WTC11 (cell line): Measurements from ENCODE around the gene DRAM2. TPM values are rescaled to one million over a fixed set of nuclear protein-coding genes. Genes with fewer than 3 reads are reported as not detected.

Source experiments
- ATAC-seq: fragments of 200-7000 bp; cut with Tn5 transposase; 2 replicates; pipeline ENCODE4 v1.10.0; 2021; ENCODE audit warnings: mild to moderate bottlenecking, moderate library complexity
- CTCF ChIA-PET: fragments of 300-600 bp; sonication (Branson Sonifier 250); formaldehyde crosslinking; loops from one replicate; lab custom pipeline; 2021; ENCODE audit warnings: antibody characterized with exemption; lab: Charles Lee
- POLR2A ChIA-PET: fragments of 350-600 bp; sonication (Branson Sonifier 250); formaldehyde crosslinking; loops from one replicate; lab custom pipeline; 2021; ENCODE audit warnings: antibody characterized with exemption; lab: Charles Lee
- DNase-seq: peaks from one replicate; pipeline ENCODE4 v3.0.0; 2021; ENCODE audit warnings: low spot score
- H3K27ac Mint-ChIP-seq: 2 replicates; pipeline ENCODE4 v1.8.0; 2021; ENCODE audit warnings: mixed read lengths
- H3K27me3 Mint-ChIP-seq: 2 replicates; pipeline ENCODE4 v1.8.0; 2021; ENCODE audit warnings: low read depth, mild to moderate bottlenecking, moderate library complexity, mixed read lengths
- H3K36me3 Mint-ChIP-seq: 2 replicates; pipeline ENCODE4 v1.8.0; 2021; ENCODE audit warnings: mixed read lengths
- H3K4me1 Mint-ChIP-seq: 2 replicates; pipeline ENCODE4 v1.8.0; 2022; ENCODE audit warnings: mixed read lengths
- H3K4me3 Mint-ChIP-seq: 2 replicates; pipeline ENCODE4 v1.8.0; 2021; ENCODE audit warnings: mild to moderate bottlenecking, moderate library complexity, mixed read lengths
- H3K9me3 Mint-ChIP-seq: 2 replicates; pipeline ENCODE4 v1.8.0; 2021; ENCODE audit warnings: mixed read lengths
- ETV6 ChIP-seq: sonication (generic); formaldehyde crosslinking; IDR thresholded peaks from 2 replicates; pipeline ENCODE4 v1.8.1; 2022; ENCODE audit warnings: mild to moderate bottlenecking, missing genetic modification reagents
- FOXK1 ChIP-seq: sonication (generic); formaldehyde crosslinking; IDR thresholded peaks from 2 replicates; pipeline ENCODE4 v1.8.0; 2022; ENCODE audit warnings: mild to moderate bottlenecking, moderate library complexity, missing genetic modification reagents
- FOXP1 ChIP-seq: sonication (generic); formaldehyde crosslinking; IDR thresholded peaks from 2 replicates; pipeline ENCODE4 v1.8.0; 2022; ENCODE audit warnings: missing genetic modification reagents, mild to moderate bottlenecking, moderate library complexity, borderline replicate concordance
- MYBL2 ChIP-seq: sonication (generic); formaldehyde crosslinking; IDR thresholded peaks from 2 replicates; pipeline ENCODE4 v1.8.1; 2023; ENCODE audit warnings: mild to moderate bottlenecking, moderate library complexity, missing genetic modification reagents
- NFATC4 ChIP-seq: fragments of 250-450 bp; sonication (Bioruptor Pico); IDR thresholded peaks from 2 replicates; pipeline ENCODE4 v1.9.0; 2021; ENCODE audit warnings: mild to moderate bottlenecking
- NR2C2 ChIP-seq: sonication (generic); formaldehyde crosslinking; IDR thresholded peaks from 2 replicates; pipeline ENCODE4 v1.8.0; 2022; ENCODE audit warnings: mild to moderate bottlenecking, missing genetic modification reagents
- RELA ChIP-seq: sonication (generic); formaldehyde crosslinking; IDR thresholded peaks from 2 replicates; pipeline ENCODE4 v1.8.1; 2022; ENCODE audit warnings: missing genetic modification reagents, mild to moderate bottlenecking, borderline replicate concordance
- SP1 ChIP-seq: sonication (generic); formaldehyde crosslinking; conservative IDR thresholded peaks from 2 replicates; pipeline ENCODE4 v1.8.1; 2022; ENCODE audit warnings: missing genetic modification reagents
- TCF7 ChIP-seq: sonication (generic); formaldehyde crosslinking; IDR thresholded peaks from 2 replicates; pipeline ENCODE4 v1.8.0; 2022; ENCODE audit warnings: mild to moderate bottlenecking, low read depth, missing genetic modification reagents, moderate library complexity
- ZNF232 ChIP-seq: sonication (generic); formaldehyde crosslinking; IDR thresholded peaks from 2 replicates; pipeline ENCODE4 v1.8.0; 2022; ENCODE audit warnings: mild to moderate bottlenecking, missing genetic modification reagents
- ZNF416 ChIP-seq: fragments of 250-450 bp; sonication (Bioruptor Pico); IDR thresholded peaks from 2 replicates; pipeline ENCODE4 v1.9.0; 2021; ENCODE audit warnings: mild to moderate bottlenecking, inconsistent platforms
- total RNA-seq: library from RNA; stranded (reverse); gene quantifications from 3 replicates; pipeline ENCODE4 v1.2.3, GENCODE V29; 2021
- TF ChIP-seq, protein P1 (sequence below): sonication (generic); formaldehyde crosslinking; IDR thresholded peaks from 2 replicates; pipeline ENCODE4 v1.8.1; 2023; ENCODE audit warnings: mild to moderate bottlenecking, missing genetic modification reagents, moderate library complexity
- TF ChIP-seq, protein P2 (sequence below): sonication (generic); formaldehyde crosslinking; IDR thresholded peaks from 2 replicates; pipeline ENCODE4 v1.8.1; 2023; ENCODE audit warnings: mild to moderate bottlenecking, missing genetic modification reagents, moderate library complexity
- TF ChIP-seq, protein P3 (sequence below): sonication (generic); formaldehyde crosslinking; conservative IDR thresholded peaks from 2 replicates; pipeline ENCODE4 v1.8.1; 2023; ENCODE audit warnings: mild to moderate bottlenecking, low read depth, missing genetic modification reagents, moderate library complexity
- TF ChIP-seq, protein P4 (sequence below): sonication (generic); formaldehyde crosslinking; IDR thresholded peaks from 2 replicates; pipeline ENCODE4 v1.8.1; 2023; ENCODE audit warnings: mild to moderate bottlenecking, missing genetic modification reagents
- TF ChIP-seq, protein P5 (sequence below): fragments of 250-450 bp; sonication (Bioruptor Pico); IDR thresholded peaks from 2 replicates; pipeline ENCODE4 v1.9.0; 2021; ENCODE audit warnings: mild to moderate bottlenecking
- TF ChIP-seq, protein P6 (sequence below): sonication (generic); formaldehyde crosslinking; IDR thresholded peaks from 2 replicates; pipeline ENCODE4 v1.8.1; 2023; ENCODE audit warnings: mild to moderate bottlenecking, missing genetic modification reagents
- TF ChIP-seq, protein P7 (sequence below): fragments of 250-450 bp; sonication (Bioruptor Pico); IDR thresholded peaks from 2 replicates; pipeline ENCODE4 v1.9.0; 2021; ENCODE audit warnings: mild to moderate bottlenecking
- TF ChIP-seq, protein P8 (sequence below): sonication (generic); formaldehyde crosslinking; IDR thresholded peaks from 2 replicates; pipeline ENCODE4 v1.8.1; 2022; ENCODE audit warnings: mild to moderate bottlenecking, missing genetic modification reagents, moderate library complexity, borderline replicate concordance
- TF ChIP-seq, protein P9 (sequence below): sonication (generic); formaldehyde crosslinking; IDR thresholded peaks from 2 replicates; pipeline ENCODE4 v1.8.0; 2022; ENCODE audit warnings: mild to moderate bottlenecking, missing genetic modification reagents

The DRAM2 gene
- total RNA-seq, 1 experiment from 2014 or later: 34.3 TPM

DNA sequence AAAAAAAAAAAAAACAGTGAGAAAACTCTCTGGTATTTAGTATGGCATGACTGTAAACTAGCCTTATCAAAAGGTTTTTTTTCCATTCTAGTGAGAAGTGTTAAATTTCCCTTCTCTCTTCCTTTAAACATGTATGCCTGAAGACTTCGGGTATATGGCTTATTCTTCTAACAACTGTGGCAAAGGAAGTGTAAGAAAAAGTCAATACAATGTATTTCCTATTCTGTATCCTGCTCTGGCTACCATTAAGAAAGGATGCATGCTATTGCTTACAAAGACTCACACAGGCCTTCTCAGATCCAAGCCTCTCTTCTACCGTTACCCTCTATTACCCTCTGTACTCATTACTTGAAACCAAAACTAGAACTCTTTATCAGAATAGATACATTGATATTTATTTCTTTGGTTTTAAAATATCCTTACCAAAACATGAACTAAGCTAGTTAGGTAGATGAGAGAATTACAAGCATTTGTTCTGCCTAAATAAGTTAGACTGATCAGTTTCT is 8.5 kb upstream of the DRAM2 start:
- POLR2A ChIA-PET: no interaction called here
- H3K4me3 Mint-ChIP-seq: no peak overlapping the region
- TF ChIP-seq TCF7 (CRISPR knock-in tag): no peak
- TF ChIP-seq, protein P1, sequence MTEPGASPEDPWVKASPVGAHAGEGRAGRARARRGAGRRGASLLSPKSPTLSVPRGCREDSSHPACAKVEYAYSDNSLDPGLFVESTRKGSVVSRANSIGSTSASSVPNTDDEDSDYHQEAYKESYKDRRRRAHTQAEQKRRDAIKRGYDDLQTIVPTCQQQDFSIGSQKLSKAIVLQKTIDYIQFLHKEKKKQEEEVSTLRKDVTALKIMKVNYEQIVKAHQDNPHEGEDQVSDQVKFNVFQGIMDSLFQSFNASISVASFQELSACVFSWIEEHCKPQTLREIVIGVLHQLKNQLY (CRISPR knock-in tag): no peak
- TF ChIP-seq MYBL2: no peak
- TF ChIP-seq ETV6 (CRISPR knock-in tag): no peak
- TF ChIP-seq, protein P2, sequence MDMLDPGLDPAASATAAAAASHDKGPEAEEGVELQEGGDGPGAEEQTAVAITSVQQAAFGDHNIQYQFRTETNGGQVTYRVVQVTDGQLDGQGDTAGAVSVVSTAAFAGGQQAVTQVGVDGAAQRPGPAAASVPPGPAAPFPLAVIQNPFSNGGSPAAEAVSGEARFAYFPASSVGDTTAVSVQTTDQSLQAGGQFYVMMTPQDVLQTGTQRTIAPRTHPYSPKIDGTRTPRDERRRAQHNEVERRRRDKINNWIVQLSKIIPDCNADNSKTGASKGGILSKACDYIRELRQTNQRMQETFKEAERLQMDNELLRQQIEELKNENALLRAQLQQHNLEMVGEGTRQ (CRISPR knock-in tag): no peak
- no peak for TF ChIP-seq SP1 (CRISPR knock-in tag)
- TF ChIP-seq NFATC4 (CRISPR knock-in tag): no peak
- TF ChIP-seq NR2C2 (CRISPR knock-in tag): no peak
- no peak for TF ChIP-seq FOXP1 (CRISPR knock-in tag)
- H3K27ac Mint-ChIP-seq: no peak overlapping the region
- DNase-seq (no peak), ATAC-seq (no peak)
- peaks cover 6% of the 10 kb centered on the region for H3K4me1 Mint-ChIP-seq
- CTCF ChIA-PET: no interaction called here
- H3K9me3 Mint-ChIP-seq: no peaks in the 10 kb centered on the region
- H3K36me3 Mint-ChIP-seq: peaks cover 51% of the 10 kb centered on the region
- no peaks in the 10 kb centered on the region for H3K27me3 Mint-ChIP-seq

DNA sequence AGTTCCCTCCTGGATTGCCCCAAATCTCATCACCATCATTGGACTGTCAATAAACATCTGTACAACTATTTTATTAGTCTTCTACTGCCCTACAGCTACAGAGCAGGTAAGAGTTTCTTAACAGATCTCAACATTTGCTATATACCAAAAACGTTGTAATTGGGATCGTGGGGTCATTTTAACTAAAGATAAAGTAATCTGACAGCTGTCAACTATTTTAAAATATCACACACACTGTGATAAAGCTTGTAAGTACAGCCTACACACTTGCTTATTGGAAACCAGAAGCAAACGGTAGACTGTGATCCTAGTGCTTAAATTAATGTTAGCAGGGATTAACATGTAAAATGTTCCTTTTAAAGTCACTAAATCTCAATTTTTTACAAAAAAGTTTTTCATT is 8.1 kb upstream of the DRAM2 start:
- ATAC-seq: no peak
- no peak for DNase-seq
- peaks cover 46% of the 10 kb centered on the region for H3K36me3 Mint-ChIP-seq
- no peaks in the 10 kb centered on the region for H3K9me3 Mint-ChIP-seq
- H3K4me3 Mint-ChIP-seq: no peak overlapping the region
- H3K27ac Mint-ChIP-seq: no peak overlapping the region
- H3K27me3 Mint-ChIP-seq: no peaks in the 10 kb centered on the region
- ChIA-PET POLR2A (no interaction called here), CTCF (no interaction called here)
- H3K4me1 Mint-ChIP-seq: peaks cover 6% of the 10 kb centered on the region
- TF ChIP-seq, protein P1 (CRISPR knock-in tag): no peak
- no peak for TF ChIP-seq ZNF232 (CRISPR knock-in tag)
- TF ChIP-seq, protein P3, sequence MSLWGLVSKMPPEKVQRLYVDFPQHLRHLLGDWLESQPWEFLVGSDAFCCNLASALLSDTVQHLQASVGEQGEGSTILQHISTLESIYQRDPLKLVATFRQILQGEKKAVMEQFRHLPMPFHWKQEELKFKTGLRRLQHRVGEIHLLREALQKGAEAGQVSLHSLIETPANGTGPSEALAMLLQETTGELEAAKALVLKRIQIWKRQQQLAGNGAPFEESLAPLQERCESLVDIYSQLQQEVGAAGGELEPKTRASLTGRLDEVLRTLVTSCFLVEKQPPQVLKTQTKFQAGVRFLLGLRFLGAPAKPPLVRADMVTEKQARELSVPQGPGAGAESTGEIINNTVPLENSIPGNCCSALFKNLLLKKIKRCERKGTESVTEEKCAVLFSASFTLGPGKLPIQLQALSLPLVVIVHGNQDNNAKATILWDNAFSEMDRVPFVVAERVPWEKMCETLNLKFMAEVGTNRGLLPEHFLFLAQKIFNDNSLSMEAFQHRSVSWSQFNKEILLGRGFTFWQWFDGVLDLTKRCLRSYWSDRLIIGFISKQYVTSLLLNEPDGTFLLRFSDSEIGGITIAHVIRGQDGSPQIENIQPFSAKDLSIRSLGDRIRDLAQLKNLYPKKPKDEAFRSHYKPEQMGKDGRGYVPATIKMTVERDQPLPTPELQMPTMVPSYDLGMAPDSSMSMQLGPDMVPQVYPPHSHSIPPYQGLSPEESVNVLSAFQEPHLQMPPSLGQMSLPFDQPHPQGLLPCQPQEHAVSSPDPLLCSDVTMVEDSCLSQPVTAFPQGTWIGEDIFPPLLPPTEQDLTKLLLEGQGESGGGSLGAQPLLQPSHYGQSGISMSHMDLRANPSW (CRISPR knock-in tag): no peak
- TF ChIP-seq, protein P4, sequence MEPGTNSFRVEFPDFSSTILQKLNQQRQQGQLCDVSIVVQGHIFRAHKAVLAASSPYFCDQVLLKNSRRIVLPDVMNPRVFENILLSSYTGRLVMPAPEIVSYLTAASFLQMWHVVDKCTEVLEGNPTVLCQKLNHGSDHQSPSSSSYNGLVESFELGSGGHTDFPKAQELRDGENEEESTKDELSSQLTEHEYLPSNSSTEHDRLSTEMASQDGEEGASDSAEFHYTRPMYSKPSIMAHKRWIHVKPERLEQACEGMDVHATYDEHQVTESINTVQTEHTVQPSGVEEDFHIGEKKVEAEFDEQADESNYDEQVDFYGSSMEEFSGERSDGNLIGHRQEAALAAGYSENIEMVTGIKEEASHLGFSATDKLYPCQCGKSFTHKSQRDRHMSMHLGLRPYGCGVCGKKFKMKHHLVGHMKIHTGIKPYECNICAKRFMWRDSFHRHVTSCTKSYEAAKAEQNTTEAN (CRISPR knock-in tag): no peak
- TF ChIP-seq ZNF416 (CRISPR knock-in tag): no peak
- no peak for TF ChIP-seq FOXK1 (CRISPR knock-in tag)
- TF ChIP-seq, protein P5, sequence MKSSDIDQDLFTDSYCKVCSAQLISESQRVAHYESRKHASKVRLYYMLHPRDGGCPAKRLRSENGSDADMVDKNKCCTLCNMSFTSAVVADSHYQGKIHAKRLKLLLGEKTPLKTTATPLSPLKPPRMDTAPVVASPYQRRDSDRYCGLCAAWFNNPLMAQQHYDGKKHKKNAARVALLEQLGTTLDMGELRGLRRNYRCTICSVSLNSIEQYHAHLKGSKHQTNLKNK (CRISPR knock-in tag): no peak
- TF ChIP-seq, protein P6, sequence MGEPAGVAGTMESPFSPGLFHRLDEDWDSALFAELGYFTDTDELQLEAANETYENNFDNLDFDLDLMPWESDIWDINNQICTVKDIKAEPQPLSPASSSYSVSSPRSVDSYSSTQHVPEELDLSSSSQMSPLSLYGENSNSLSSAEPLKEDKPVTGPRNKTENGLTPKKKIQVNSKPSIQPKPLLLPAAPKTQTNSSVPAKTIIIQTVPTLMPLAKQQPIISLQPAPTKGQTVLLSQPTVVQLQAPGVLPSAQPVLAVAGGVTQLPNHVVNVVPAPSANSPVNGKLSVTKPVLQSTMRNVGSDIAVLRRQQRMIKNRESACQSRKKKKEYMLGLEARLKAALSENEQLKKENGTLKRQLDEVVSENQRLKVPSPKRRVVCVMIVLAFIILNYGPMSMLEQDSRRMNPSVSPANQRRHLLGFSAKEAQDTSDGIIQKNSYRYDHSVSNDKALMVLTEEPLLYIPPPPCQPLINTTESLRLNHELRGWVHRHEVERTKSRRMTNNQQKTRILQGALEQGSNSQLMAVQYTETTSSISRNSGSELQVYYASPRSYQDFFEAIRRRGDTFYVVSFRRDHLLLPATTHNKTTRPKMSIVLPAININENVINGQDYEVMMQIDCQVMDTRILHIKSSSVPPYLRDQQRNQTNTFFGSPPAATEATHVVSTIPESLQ (CRISPR knock-in tag): no peak
- TF ChIP-seq, protein P7, sequence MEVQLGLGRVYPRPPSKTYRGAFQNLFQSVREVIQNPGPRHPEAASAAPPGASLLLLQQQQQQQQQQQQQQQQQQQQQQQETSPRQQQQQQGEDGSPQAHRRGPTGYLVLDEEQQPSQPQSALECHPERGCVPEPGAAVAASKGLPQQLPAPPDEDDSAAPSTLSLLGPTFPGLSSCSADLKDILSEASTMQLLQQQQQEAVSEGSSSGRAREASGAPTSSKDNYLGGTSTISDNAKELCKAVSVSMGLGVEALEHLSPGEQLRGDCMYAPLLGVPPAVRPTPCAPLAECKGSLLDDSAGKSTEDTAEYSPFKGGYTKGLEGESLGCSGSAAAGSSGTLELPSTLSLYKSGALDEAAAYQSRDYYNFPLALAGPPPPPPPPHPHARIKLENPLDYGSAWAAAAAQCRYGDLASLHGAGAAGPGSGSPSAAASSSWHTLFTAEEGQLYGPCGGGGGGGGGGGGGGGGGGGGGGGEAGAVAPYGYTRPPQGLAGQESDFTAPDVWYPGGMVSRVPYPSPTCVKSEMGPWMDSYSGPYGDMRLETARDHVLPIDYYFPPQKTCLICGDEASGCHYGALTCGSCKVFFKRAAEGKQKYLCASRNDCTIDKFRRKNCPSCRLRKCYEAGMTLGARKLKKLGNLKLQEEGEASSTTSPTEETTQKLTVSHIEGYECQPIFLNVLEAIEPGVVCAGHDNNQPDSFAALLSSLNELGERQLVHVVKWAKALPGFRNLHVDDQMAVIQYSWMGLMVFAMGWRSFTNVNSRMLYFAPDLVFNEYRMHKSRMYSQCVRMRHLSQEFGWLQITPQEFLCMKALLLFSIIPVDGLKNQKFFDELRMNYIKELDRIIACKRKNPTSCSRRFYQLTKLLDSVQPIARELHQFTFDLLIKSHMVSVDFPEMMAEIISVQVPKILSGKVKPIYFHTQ: no peak
- no peak for TF ChIP-seq RELA
- TF ChIP-seq, protein P8, sequence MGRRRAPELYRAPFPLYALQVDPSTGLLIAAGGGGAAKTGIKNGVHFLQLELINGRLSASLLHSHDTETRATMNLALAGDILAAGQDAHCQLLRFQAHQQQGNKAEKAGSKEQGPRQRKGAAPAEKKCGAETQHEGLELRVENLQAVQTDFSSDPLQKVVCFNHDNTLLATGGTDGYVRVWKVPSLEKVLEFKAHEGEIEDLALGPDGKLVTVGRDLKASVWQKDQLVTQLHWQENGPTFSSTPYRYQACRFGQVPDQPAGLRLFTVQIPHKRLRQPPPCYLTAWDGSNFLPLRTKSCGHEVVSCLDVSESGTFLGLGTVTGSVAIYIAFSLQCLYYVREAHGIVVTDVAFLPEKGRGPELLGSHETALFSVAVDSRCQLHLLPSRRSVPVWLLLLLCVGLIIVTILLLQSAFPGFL: no peak
- no peak for TF ChIP-seq NFATC4 (CRISPR knock-in tag)
- TF ChIP-seq, protein P9, sequence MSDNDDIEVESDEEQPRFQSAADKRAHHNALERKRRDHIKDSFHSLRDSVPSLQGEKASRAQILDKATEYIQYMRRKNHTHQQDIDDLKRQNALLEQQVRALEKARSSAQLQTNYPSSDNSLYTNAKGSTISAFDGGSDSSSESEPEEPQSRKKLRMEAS (CRISPR knock-in tag): no peak
